RCC 7860 (cell line): Measurements from ENCODE around the gene ZNF764.

Experiments
- DNase-seq: peaks from one replicate; pipeline ENCODE4 v3.0.0-alpha.2; 2015; ENCODE audit warnings: low spot score
- FAIRE-seq: peaks from 2 replicates; lab custom pipeline; 2012; peaks lifted over from hg19 to GRCh38; lab: Jason Lieb, UNC

ZNF764 gene

GRCh38 chr16:30570636-30571444 is 12.7 kb upstream of the ZNF764 start:
- no peak for FAIRE-seq
- no peak for DNase-seq

- no peak for FAIRE-seq
Observed at GRCh38 chr16:30569746-30570635, 11.8 kb upstream of the ZNF764 start.

GRCh38 chr16:30569281-30569680 is 11.1 kb upstream of the ZNF764 start:
- FAIRE-seq (no peak), DNase-seq (no peak)

More at GRCh38 chr16:30569746-30570635, 11.8 kb upstream of the ZNF764 start:
- no peak for DNase-seq

- no peak for FAIRE-seq
- peak; percentile 63 for DNase-seq
Observed at GRCh38 chr16:30567991-30568638, 9.9 kb upstream of the ZNF764 start.

- FAIRE-seq (no peak), DNase-seq (peak; percentile 82)
Observed at GRCh38 chr16:30567160-30567990, 9.2 kb upstream of the ZNF764 start.

GRCh38 chr16:30566531-30566930 is 8.4 kb upstream of the ZNF764 start:
- no peak for DNase-seq
- FAIRE-seq = no peak

- FAIRE-seq = no peak
Observed at GRCh38 chr16:30565984-30566383, 7.8 kb upstream of the ZNF764 start.

GRCh38 chr16:30565526-30565925 is 7.4 kb upstream of the ZNF764 start:
- FAIRE-seq (no peak), DNase-seq (no peak)

More at GRCh38 chr16:30565984-30566383, 7.8 kb upstream of the ZNF764 start:
- DNase-seq = no peak

GRCh38 chr16:30562021-30562420 is 3.8 kb upstream of the ZNF764 start:
- DNase-seq (no peak), FAIRE-seq (no peak)

GRCh38 chr16:30561089-30561816 is 3.1 kb upstream of the ZNF764 start:
- FAIRE-seq = no peak

GRCh38 chr16:30559690-30560089 is 1.5 kb upstream of the ZNF764 start:
- FAIRE-seq (no peak), DNase-seq (no peak)

More at GRCh38 chr16:30561089-30561816, 3.1 kb upstream of the ZNF764 start:
- no peak for DNase-seq

GRCh38 chr16:30558789-30559377 is 709 bp upstream of the ZNF764 start:
- DNase-seq (no peak), FAIRE-seq (no peak)

GRCh38 chr16:30557707-30557956 is 542 bp downstream of the ZNF764 start:
- DNase-seq (no peak), FAIRE-seq (no peak)

- no peak for FAIRE-seq
Observed at GRCh38 chr16:30556125-30556473, 2.1 kb downstream of the ZNF764 start.

GRCh38 chr16:30555315-30556124 is 2.7 kb downstream of the ZNF764 start:
- FAIRE-seq = no peak
- no peak for DNase-seq

More at GRCh38 chr16:30556125-30556473, 2.1 kb downstream of the ZNF764 start:
- no peak for DNase-seq

- no peak for DNase-seq
- FAIRE-seq = no peak
Observed at GRCh38 chr16:30554557-30555314, 3.4 kb downstream of the ZNF764 start.

- FAIRE-seq = no peak
- DNase-seq = no peak
Observed at GRCh38 chr16:30553393-30553899, 4.7 kb downstream of the ZNF764 start.

GRCh38 chr16:30552956-30553355 is 5.2 kb downstream of the ZNF764 start:
- no peak for FAIRE-seq

More at GRCh38 chr16:30552956-30553355, 5.2 kb downstream of the ZNF764 start:
- no peak for DNase-seq
